GM21515 (cell line): ENCODE results near the gene MTMR3.

Experiments
- ATAC-seq: cut with Tn5 transposase; IDR thresholded peaks from one replicate; pipeline ENCODE4 v1.9.1; 2021; ENCODE audit not compliant: unreplicated experiment

MTMR3 gene

GRCh38 chr22:30023099-30023660, 140.2 kb downstream of the MTMR3 start:
- no peak for ATAC-seq

DNA sequence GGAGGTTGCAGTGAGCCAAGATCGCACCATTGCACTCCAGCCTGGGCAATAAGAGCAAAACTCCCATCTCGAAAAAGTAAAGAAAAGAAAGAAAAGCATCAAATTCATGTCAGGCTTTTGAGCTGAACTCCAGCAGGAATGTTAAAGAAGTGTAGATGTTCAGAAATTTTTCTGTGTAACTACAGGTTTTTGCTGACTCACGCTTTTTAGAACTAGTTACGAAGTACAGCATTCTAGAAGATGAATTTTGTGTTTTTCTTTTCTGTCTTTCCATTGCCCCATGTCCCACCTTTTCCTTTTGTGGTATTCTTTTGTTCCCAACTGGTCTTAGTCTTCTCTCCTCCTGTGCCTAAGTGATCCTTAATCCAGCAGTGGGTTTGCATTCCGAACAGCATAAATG, 141.3 kb downstream of the MTMR3 start:
- no peak for ATAC-seq

DNA sequence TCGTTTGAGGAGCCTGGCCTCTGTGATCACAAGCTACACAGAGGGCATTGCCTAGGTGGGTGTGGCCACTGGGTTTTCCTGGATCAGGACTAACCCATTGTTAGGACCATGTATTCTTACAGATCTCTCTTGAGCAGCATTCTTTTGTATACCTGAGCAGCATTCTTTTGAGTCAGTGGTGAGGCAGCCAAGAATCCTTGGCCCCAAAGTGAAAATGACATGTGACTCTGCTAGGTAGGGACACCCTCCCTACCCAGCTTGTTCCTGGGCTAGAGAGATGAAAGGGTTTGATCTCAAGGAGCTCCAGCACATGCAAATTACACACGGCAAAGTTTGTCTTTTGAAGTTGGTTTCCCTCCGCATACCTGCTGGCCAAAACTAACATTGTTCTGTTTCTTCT, 142.2 kb downstream of the MTMR3 start:
- ATAC-seq, result no peak

GRCh38 chr22:30026756-30027155, 143.8 kb downstream of the MTMR3 start:
- no peak for ATAC-seq

GRCh38 chr22:30027169-30027568, 144.2 kb downstream of the MTMR3 start:
- no peak for ATAC-seq

GRCh38 chr22:30027791-30028190, 144.8 kb downstream of the MTMR3 start:
- no peak for ATAC-seq

GRCh38 chr22:30028731-30029130, 145.8 kb downstream of the MTMR3 start:
- ATAC-seq, result no peak

GRCh38 chr22:30029512-30029911, 146.5 kb downstream of the MTMR3 start:
- ATAC-seq, result no peak

GRCh38 chr22:30030329-30030728, 147.4 kb downstream of the MTMR3 start:
- ATAC-seq, result no peak

- no peak for ATAC-seq
Observed at GRCh38 chr22:30031328-30031727, 148.4 kb downstream of the MTMR3 start.

DNA sequence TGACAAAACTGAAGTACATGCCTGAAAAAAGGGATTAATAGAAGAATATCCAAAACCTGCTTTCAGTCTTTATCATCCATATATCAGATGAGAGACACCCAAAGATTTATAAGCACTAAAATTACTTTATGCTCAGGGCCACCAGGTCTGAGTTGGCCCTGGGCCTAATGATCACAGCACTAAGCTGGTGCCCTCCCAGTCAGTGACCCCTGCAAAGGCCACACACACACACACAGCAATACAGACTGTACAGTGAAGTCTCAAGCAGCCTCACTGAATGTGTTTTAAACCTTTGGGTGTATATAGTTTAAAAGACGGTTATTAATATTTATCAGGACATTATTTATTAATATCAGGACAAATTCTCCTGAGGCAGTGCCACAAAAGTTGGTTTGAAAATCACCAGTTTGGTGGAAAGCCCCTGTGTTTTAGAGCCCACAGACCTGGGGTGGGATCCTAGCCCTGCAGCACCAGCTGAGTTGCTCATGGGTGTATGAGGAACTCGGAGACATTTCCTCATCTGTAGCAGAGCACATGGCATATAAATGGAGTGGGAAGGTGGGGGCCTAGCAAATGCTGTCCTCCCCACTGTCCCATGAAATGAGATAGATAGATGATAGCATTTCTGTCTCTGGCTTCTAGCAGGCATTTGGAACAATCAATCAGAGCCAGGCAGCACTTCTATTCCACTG, 148.9 kb downstream of the MTMR3 start:
- ATAC-seq, result no peak

DNA sequence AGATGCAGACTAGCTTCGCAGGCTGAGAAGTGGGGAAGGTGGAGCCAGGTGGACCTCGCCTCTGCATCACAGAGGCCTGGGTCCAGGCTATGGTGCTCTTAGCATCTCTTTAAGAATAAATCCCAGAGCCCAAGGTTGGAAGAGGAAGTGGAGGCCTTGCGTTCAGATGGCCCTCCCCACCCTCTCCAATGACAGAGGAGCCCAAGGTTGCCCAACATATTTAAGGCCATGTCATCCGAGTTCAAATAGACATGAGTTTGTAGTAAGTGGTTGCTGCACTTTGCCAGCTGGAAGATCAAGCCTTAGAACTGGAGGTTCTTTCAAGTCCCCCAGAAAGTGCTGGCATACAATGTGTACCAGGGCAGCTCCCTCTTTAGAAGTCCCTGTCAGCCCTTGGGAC, 150.2 kb downstream of the MTMR3 start:
- no peak for ATAC-seq

DNA sequence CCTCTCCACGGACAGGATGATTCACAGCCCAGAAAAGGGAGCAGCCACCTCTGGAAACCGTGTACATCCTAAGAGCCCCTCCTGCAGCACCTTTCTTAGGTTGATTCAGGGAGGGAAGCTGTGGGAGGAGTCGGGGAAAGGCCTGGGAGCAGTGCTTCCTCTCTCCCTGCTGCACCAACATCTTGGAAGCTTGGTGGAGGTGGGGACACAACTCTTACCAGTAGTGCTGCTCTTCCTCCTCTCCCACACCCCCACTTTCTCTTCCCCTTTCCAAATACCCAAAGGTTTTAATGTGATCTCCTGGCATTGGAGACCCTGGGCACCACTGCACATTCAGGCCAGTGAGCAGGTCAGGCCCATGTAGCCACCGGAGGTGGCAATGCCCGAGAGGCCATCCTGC, 150.9 kb downstream of the MTMR3 start:
- no peak for ATAC-seq

- ATAC-seq, result no peak
Observed at GRCh38 chr22:30036656-30037055, 153.7 kb downstream of the MTMR3 start.

DNA sequence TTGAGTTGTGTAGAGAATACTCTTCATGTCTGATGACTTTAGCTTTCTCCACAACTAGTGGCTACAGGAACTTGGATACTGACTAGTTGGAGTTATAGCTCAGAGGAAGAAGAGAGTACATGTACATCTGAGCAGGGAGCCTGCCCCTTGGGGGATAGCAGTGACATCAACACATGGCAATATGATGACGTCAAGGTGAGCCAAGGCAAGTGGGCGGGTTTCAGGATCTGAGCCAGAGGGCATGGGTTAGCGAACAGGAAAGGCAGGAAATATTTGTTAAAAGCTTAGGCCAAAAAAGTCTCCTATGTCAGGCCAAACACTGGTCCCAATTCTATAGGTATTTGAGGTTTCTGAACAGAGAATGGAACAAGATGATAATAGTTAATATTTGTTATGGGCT, 155.2 kb downstream of the MTMR3 start:
- no peak for ATAC-seq

GRCh38 chr22:30040499-30041260, 157.7 kb downstream of the MTMR3 start:
- ATAC-seq, result no peak

- no peak for ATAC-seq
Observed at GRCh38 chr22:30041475-30041874, 158.5 kb downstream of the MTMR3 start.

- ATAC-seq, result no peak
Observed at GRCh38 chr22:30041881-30042280, 158.9 kb downstream of the MTMR3 start.

DNA sequence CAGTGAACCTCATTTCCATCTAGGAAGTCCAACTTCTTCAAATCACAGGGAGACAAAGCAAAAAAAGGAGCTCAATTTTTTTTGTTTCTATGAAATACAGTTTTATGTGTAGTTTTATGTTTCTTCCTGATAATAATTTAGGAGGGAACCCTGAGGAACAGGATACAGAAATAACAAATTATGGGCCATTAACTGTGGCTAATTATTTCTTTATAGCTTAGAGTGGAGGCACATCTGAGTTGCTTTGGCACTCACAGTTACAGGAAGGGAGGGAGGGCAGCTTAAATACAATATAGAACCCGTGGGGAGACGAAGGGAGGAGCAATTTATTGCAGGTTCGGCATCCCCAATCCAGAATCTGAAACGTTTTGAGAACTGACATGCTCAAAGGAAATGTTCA, 160.2 kb downstream of the MTMR3 start:
- ATAC-seq, result no peak

- no peak for ATAC-seq
Observed at GRCh38 chr22:30044369-30044768, 161.4 kb downstream of the MTMR3 start.

DNA sequence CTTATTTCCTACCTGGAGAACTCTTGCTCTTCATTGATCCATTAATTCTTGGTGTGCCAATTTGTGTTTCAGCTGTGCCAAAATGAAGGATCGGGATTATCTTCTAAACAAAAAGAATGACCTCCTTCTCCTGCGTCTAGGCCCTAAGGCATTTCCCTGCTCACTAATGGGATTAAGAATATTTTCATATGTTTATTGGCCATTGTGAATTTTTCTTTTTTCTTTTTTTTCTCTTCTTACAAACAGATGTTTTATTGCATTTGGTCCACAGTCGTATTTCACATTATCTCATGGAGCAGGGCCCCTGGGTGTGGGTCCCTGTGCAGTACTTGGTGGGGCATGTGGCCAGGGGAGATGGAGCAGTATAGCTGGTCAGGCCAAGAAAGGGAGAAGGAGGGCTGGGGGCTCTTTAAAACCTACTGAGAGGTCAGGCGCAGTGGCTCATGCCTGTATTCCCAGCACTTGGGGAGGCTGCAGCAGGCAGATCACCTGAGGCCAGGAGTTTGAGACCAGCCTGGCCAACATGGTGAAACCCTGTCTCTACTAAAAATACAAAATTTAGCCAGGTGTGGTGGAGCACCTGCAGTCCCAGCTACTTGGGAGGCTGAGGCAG, 162.0 kb downstream of the MTMR3 start:
- ATAC-seq, result no peak

GRCh38 chr22:30045494-30045887, 162.5 kb downstream of the MTMR3 start:
- ATAC-seq, result no peak
